ENCODE measurements around the gene HCN4. TPM values are rescaled to one million over a fixed set of nuclear protein-coding genes. Genes with fewer than 3 reads are reported as not detected.

Gene HCN4
- total and polyA plus RNA-seq, 4 donors: not detected

GRCh38 chr15:73386886-73387506, 18.2 kb upstream of the HCN4 start:
- DNase-seq (ENCODE audit: low spot score): no peak
- Histone ChIP-seq H3K9ac (ENCODE audit: low read depth in 1 of 2, low read length in 2 of 2) (no peak overlapping the region), H3K4me3 (ENCODE audit: low read depth in 1 of 3, low read length in 3 of 3) (no peak overlapping the region), H3K9me3 (ENCODE audit: control insufficient read depth in 4 of 4, low read length in 3 of 4) (peaks cover 0 to 3% (median 3%) of the 10 kb centered on the region in 4 donors), H3K36me3 (ENCODE audit: control insufficient read depth in 4 of 4, insufficient read depth in 3 of 4, low read depth in 1 of 4, low read length in 3 of 4) (no peaks in the 10 kb centered on the region), H3K27me3 (ENCODE audit: control insufficient read depth in 4 of 4, insufficient read depth in 4 of 4, low read length in 3 of 4) (peaks cover 0 to 13% (median 5%) of the 10 kb centered on the region in 4 donors), H3K27ac (ENCODE audit: low read depth in 1 of 2, low read length in 2 of 2) (no peak overlapping the region), H3K4me1 (ENCODE audit: control insufficient read depth in 4 of 4, insufficient read depth in 4 of 4, low read length in 3 of 4) (no peaks in the 10 kb centered on the region)
- WGBS: 53% methylated on average over 8 of the region's 8 CpGs
- TF ChIP-seq FOXA2 (IDR thresholded peaks at IDR 0.05): no peak
- no peak for TF ChIP-seq ZBTB33 (IDR thresholded peaks at IDR 0.05)
- no peak for TF ChIP-seq NR2F2 (IDR thresholded peaks at IDR 0.05)
- no peak for TF ChIP-seq GABPA (IDR thresholded peaks at IDR 0.05 in 1 of 2, conservative IDR thresholded peaks at IDR 0.05 in 1 of 2)
- TF ChIP-seq, protein P1, sequence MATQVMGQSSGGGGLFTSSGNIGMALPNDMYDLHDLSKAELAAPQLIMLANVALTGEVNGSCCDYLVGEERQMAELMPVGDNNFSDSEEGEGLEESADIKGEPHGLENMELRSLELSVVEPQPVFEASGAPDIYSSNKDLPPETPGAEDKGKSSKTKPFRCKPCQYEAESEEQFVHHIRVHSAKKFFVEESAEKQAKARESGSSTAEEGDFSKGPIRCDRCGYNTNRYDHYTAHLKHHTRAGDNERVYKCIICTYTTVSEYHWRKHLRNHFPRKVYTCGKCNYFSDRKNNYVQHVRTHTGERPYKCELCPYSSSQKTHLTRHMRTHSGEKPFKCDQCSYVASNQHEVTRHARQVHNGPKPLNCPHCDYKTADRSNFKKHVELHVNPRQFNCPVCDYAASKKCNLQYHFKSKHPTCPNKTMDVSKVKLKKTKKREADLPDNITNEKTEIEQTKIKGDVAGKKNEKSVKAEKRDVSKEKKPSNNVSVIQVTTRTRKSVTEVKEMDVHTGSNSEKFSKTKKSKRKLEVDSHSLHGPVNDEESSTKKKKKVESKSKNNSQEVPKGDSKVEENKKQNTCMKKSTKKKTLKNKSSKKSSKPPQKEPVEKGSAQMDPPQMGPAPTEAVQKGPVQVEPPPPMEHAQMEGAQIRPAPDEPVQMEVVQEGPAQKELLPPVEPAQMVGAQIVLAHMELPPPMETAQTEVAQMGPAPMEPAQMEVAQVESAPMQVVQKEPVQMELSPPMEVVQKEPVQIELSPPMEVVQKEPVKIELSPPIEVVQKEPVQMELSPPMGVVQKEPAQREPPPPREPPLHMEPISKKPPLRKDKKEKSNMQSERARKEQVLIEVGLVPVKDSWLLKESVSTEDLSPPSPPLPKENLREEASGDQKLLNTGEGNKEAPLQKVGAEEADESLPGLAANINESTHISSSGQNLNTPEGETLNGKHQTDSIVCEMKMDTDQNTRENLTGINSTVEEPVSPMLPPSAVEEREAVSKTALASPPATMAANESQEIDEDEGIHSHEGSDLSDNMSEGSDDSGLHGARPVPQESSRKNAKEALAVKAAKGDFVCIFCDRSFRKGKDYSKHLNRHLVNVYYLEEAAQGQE (IDR thresholded peaks at IDR 0.05): no peak
- TF ChIP-seq JUND (IDR thresholded peaks at IDR 0.05): no peak

- Histone ChIP-seq H3K36me3 (ENCODE audit: control insufficient read depth in 4 of 4, insufficient read depth in 3 of 4, low read depth in 1 of 4, low read length in 3 of 4) (no peaks in the 10 kb centered on the region), H3K4me1 (ENCODE audit: control insufficient read depth in 4 of 4, insufficient read depth in 4 of 4, low read length in 3 of 4) (no peaks in the 10 kb centered on the region), H3K9me3 (ENCODE audit: control insufficient read depth in 4 of 4, low read length in 3 of 4) (peaks cover 0 to 3% (median 3%) of the 10 kb centered on the region in 4 donors), H3K27me3 (ENCODE audit: control insufficient read depth in 4 of 4, insufficient read depth in 4 of 4, low read length in 3 of 4) (peaks cover 0 to 14% (median 5%) of the 10 kb centered on the region in 4 donors), H3K27ac (ENCODE audit: low read depth in 1 of 2, low read length in 2 of 2) (no peak overlapping the region), H3K4me3 (ENCODE audit: low read depth in 1 of 3, low read length in 3 of 3) (no peak overlapping the region), H3K9ac (ENCODE audit: low read depth in 1 of 2, low read length in 2 of 2) (no peak overlapping the region)
- DNase-seq (ENCODE audit: low spot score): no peak
- TF ChIP-seq MAX (IDR thresholded peaks at IDR 0.05) (no peak), RAD21 (IDR thresholded peaks at IDR 0.05) (no peak), HNF4A (conservative IDR thresholded peaks at IDR 0.05) (no peak), EGR1 (IDR thresholded peaks at IDR 0.05; ENCODE audit: low read depth in 2 of 2) (no peak), FOXA2 (IDR thresholded peaks at IDR 0.05) (no peak), JUND (IDR thresholded peaks at IDR 0.05) (no peak), ATF3 (IDR thresholded peaks at IDR 0.05) (no peak), TAF1 (conservative IDR thresholded peaks at IDR 0.05) (no peak), YY1 (IDR thresholded peaks at IDR 0.05) (no peak), NR2F2 (IDR thresholded peaks at IDR 0.05) (no peak), ZBTB33 (IDR thresholded peaks at IDR 0.05) (no peak), SP1 (IDR thresholded peaks at IDR 0.05) (no peak), CTCF (IDR thresholded peaks at IDR 0.05; ENCODE audit: low read depth, low read length, missing input control) (no peak), FOXA1 (IDR thresholded peaks at IDR 0.05) (no peak)
- TF ChIP-seq, protein P1 (IDR thresholded peaks at IDR 0.05): no peak
- 87% methylated on average over 5 of the region's 5 CpGs for WGBS
Observed at GRCh38 chr15:73386238-73386637, 17.5 kb upstream of the HCN4 start.
